KMS-11 (cell line): ENCODE data around the gene DDX1.
"Not testable (repeated sequence)": the region's sequence is repeated elsewhere in the genome, so short reads cannot be mapped to it uniquely, and the experiment has no call there.

Source experiments
- H2AFZ ChIP-seq: fragments of 200-600 bp; sonication (generic); 2 replicates; pipeline ENCODE4 v1.6.1; 2016; ENCODE audit warnings: antibody characterized with exemption, mixed run types, low read depth
- H3K27ac ChIP-seq: fragments of 200-600 bp; sonication (generic); 2 replicates; pipeline ENCODE4 v1.6.1; 2016; ENCODE audit warnings: mild to moderate bottlenecking, mixed run types
- H3K27me3 ChIP-seq: fragments of 200-600 bp; sonication (generic); 2 replicates; pipeline ENCODE4 v1.6.1; 2017; ENCODE audit warnings: mild to moderate bottlenecking, low read depth, mixed run types, moderate library complexity; ENCODE audit not compliant: insufficient read depth
- H3K36me3 ChIP-seq: fragments of 200-600 bp; sonication (generic); 2 replicates; pipeline ENCODE4 v1.6.1; 2017; ENCODE audit warnings: mild to moderate bottlenecking, mixed run types; ENCODE audit not compliant: insufficient read depth
- H3K4me1 ChIP-seq: fragments of 200-600 bp; sonication (generic); 2 replicates; pipeline ENCODE4 v1.6.1; 2016; ENCODE audit warnings: mild to moderate bottlenecking, low read depth, mixed run types; ENCODE audit not compliant: poor library complexity, severe bottlenecking
- H3K4me2 ChIP-seq: fragments of 200-600 bp; sonication (generic); 2 replicates; pipeline ENCODE4 v1.7.0; 2016; ENCODE audit warnings: mild to moderate bottlenecking, mixed run types
- H3K4me3 ChIP-seq: fragments of 200-600 bp; sonication (generic); IDR thresholded peaks from 2 replicates; pipeline ENCODE4 v1.6.1; 2017; ENCODE audit warnings: low read depth, low read length, mixed read lengths; ENCODE audit not compliant: insufficient read depth
- H3K79me2 ChIP-seq: fragments of 200-600 bp; sonication (generic); 2 replicates; pipeline ENCODE4 v1.6.1; 2016; ENCODE audit warnings: low read depth, mixed run types; ENCODE audit not compliant: insufficient read depth
- H3K9ac ChIP-seq: fragments of 200-600 bp; sonication (generic); 2 replicates; pipeline ENCODE4 v1.6.1; 2016; ENCODE audit warnings: mild to moderate bottlenecking, mixed run types
- H4K20me1 ChIP-seq: fragments of 200-600 bp; sonication (generic); 2 replicates; pipeline ENCODE4 v1.6.1; 2016; ENCODE audit warnings: mild to moderate bottlenecking, mixed run types; ENCODE audit not compliant: insufficient read depth
- TF ChIP-seq, protein P1 (sequence below): fragments of 200-600 bp; sonication (generic); conservative IDR thresholded peaks from 2 replicates; pipeline ENCODE4 v1.6.1; 2017; ENCODE audit warnings: low read depth, mild to moderate bottlenecking, antibody characterized with exemption, low read length, moderate library complexity, mixed read lengths

Gene DDX1

DNA sequence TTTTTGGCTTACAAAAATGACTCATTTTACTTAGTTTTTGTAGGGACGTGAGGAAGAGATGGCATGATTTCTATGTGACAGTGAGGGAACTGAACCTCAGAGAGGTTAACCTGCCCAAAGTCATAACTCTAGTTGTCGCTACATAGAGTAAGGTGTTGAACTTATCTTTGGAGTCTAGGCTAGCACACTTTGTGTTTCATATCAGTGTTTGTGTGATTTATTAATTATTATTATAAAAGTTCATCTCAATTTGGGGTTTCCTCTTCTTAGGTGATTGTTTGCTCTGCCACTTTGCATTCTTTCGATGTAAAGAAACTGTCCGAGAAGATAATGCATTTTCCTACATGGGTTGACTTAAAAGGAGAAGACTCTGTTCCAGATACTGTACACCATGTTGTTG, 28.3 kb downstream of the DDX1 start:
- H3K4me3 ChIP-seq: no peak overlapping the region
- H3K79me2 ChIP-seq: no peaks in the 10 kb centered on the region
- H3K36me3 ChIP-seq: peaks cover 21% of the 10 kb centered on the region; the same call in 1 of the 2 replicates
- H4K20me1 ChIP-seq: no peaks in the 10 kb centered on the region
- TF ChIP-seq, protein P1, sequence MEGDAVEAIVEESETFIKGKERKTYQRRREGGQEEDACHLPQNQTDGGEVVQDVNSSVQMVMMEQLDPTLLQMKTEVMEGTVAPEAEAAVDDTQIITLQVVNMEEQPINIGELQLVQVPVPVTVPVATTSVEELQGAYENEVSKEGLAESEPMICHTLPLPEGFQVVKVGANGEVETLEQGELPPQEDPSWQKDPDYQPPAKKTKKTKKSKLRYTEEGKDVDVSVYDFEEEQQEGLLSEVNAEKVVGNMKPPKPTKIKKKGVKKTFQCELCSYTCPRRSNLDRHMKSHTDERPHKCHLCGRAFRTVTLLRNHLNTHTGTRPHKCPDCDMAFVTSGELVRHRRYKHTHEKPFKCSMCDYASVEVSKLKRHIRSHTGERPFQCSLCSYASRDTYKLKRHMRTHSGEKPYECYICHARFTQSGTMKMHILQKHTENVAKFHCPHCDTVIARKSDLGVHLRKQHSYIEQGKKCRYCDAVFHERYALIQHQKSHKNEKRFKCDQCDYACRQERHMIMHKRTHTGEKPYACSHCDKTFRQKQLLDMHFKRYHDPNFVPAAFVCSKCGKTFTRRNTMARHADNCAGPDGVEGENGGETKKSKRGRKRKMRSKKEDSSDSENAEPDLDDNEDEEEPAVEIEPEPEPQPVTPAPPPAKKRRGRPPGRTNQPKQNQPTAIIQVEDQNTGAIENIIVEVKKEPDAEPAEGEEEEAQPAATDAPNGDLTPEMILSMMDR: no peak
- no peak overlapping the region for H3K9ac ChIP-seq
- no peaks in the 10 kb centered on the region for H3K4me1 ChIP-seq
- no peak overlapping the region for H3K4me2 ChIP-seq
- H2AFZ ChIP-seq: no peak overlapping the region
- no peak overlapping the region for H3K27ac ChIP-seq
- H3K27me3 ChIP-seq: no peaks in the 10 kb centered on the region

DNA sequence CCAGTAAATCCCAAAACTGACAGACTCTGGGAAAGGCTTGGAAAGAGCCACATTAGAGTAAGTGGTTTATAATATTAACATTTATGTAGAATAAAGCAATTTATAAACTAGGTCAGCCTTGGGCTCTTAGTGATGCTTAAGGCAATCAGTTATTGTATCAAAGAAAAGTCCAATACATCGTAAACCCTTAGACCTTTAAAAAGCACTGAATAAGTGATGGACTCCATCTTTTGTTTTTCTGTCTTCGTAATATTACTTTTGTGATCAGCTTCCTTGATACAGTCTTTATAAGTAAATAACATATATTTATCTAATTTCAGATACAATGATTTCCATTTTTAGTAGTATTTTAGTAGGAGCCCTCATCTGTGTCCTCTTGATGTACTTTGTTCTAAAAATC, 28.7 kb downstream of the DDX1 start:
- Histone ChIP-seq H3K4me2 (no peak overlapping the region), H3K36me3 (peaks cover 21% of the 10 kb centered on the region; the same call in 1 of the 2 replicates), H3K9ac (no peak overlapping the region), H3K4me3 (no peak overlapping the region), H3K79me2 (no peaks in the 10 kb centered on the region), H2AFZ (no peak overlapping the region), H3K27me3 (no peaks in the 10 kb centered on the region), H4K20me1 (no peaks in the 10 kb centered on the region), H3K4me1 (no peaks in the 10 kb centered on the region), H3K27ac (no peak overlapping the region)
- TF ChIP-seq, protein P1: no peak

DNA sequence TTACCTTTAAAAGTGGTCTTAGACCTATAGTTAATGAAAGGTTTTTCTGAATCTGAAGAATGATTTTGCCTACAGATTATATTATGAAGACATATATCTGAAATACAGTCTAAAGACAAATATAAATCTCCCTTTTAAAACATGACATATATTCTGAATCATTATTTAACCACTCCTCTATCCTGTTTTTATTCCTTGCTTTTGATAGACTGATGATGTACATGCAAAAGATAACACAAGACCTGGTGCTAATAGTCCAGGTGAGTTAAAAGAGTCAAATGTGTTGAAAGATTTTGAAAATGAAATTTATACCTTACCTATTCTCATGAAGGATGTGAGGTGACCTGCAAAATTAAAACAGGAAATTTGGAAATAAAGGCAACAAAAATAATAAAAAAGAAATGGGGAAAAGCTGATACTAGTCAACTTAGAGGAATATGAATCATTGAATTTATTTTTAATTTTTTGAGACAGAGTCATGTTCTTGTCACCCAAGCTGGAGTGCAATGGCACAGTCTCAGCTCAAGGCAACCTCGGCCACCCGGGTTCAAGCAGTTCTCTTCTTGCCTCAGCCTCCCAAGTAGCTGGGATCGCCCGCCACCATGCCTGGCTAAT, 29.3 kb downstream of the DDX1 start:
- Histone ChIP-seq H4K20me1 (no peaks in the 10 kb centered on the region), H3K27ac (no peak overlapping the region), H3K4me2 (no peak overlapping the region), H3K36me3 (peaks cover 21% of the 10 kb centered on the region; the same call in 1 of the 2 replicates), H2AFZ (no peak overlapping the region), H3K4me3 (no peak overlapping the region), H3K4me1 (no peaks in the 10 kb centered on the region), H3K9ac (no peak overlapping the region), H3K79me2 (no peaks in the 10 kb centered on the region), H3K27me3 (no peaks in the 10 kb centered on the region)
- TF ChIP-seq, protein P1: no peak

DNA sequence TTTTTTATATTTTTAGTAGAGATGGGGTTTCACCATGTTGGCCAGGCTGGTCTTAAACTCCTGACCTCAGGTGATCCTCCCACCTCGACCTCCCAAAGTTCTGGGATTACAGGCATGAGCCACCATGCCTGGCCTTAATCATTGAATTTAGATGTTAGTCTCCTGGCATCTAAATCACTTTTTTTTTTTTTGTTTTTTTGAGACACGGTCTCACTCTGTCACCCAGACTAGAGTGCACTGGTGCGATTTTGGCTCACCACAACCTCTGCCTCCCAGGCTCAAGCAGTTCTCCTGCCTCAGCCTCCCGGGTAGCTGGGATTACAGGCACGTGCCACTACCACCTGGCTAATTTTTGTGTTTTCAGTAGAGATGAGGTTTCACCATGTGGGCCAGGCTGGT, 29.8 kb downstream of the DDX1 start:
- not testable (repeated sequence) for H3K27me3 ChIP-seq, H3K9ac ChIP-seq, H3K79me2 ChIP-seq, H3K4me2 ChIP-seq, H4K20me1 ChIP-seq, H3K4me3 ChIP-seq, H2AFZ ChIP-seq, H3K4me1 ChIP-seq, H3K27ac ChIP-seq
- peaks cover 21% of the 10 kb centered on the region; the same call in 1 of the 2 replicates for H3K36me3 ChIP-seq

DNA sequence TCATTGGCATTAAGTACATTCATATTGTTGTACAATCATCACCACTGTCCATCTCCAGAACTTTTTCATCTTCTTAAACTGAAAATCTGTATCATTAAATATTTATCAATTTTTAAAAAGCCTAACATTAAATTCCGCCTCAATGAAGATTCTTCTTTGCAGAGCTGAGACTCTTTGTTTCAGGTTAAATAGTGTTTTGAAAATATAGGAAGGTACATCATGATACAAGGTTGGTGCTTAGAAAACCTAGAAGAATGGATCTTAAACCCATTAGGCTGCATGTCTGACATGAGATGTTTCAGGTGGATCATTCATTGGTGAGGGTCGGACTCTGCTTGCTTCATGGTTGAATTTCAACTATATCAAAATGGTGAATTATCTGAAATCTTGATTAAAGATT, 30.5 kb downstream of the DDX1 start:
- TF ChIP-seq, protein P1: no peak
- Histone ChIP-seq H3K27ac (no peak overlapping the region), H4K20me1 (no peaks in the 10 kb centered on the region), H3K27me3 (no peaks in the 10 kb centered on the region), H3K79me2 (no peaks in the 10 kb centered on the region), H3K4me2 (no peak overlapping the region), H3K9ac (no peak overlapping the region), H2AFZ (no peak overlapping the region), H3K36me3 (peaks cover 21% of the 10 kb centered on the region; the same call in 1 of the 2 replicates), H3K4me3 (no peak overlapping the region), H3K4me1 (no peaks in the 10 kb centered on the region)
